Measurements from ENCODE around the gene EIF2AK2.

- TF ChIP-seq POLR2A (IDR thresholded peaks at IDR 0.05; ENCODE audit: low read length) = no peak
- no peak for TF ChIP-seq GATA1 (IDR thresholded peaks at IDR 0.05; ENCODE audit: low read depth, low read length)
Measured at GRCh38 chr2:37180006-37180639, 23.3 kb upstream of the EIF2AK2 start.

All from erythroblast (primary cell).